ENCODE results near the gene KLF11. TPM values are rescaled to one million over a fixed set of nuclear protein-coding genes. Genes with fewer than 3 reads are reported as not detected.

KLF11 gene
- total RNA-seq, 1 experiment from 2014 or later, result 6.9 TPM

- H3K36me3 Mint-ChIP-seq (ENCODE audit: insufficient read depth, unreplicated experiment), result peaks cover 4% of the 10 kb centered on the region
- intact Hi-C loops (cut with micrococcal nuclease; ENCODE audit: unreplicated experiment), result loop anchor here (10.0 kb wide), 1 partner anchor 585 kb away; no protein-coding TSS in a partner anchor
Measured at GRCh38 chr2:10079266-10079869, 36.0 kb downstream of the KLF11 start.

GRCh38 chr2:10079870-10080535 lies 36.7 kb downstream of the KLF11 start, which contains the start of gene CYS1:
TSS of gene CYS1 (minus strand) at chr2:10080411. CDS start at chr2:10080223, 188 bp downstream.
- Mint-ChIP-seq H3K27ac (ENCODE audit: unreplicated experiment) (peak within 1 kb of the TSS; percentile 42), H3K4me1 (ENCODE audit: low read depth, unreplicated experiment) (peaks cover 31% of the 10 kb centered on the region), H3K4me3 (ENCODE audit: low read depth, unreplicated experiment) (peak within 1 kb of the TSS; percentile 66), H3K36me3 (ENCODE audit: insufficient read depth, unreplicated experiment) (peaks cover 4% of the 10 kb centered on the region), H3K27me3 (ENCODE audit: unreplicated experiment) (peaks cover 89% of the 10 kb centered on the region), H3K9me3 (ENCODE audit: low read depth, unreplicated experiment) (no peaks in the 10 kb centered on the region)
- BruUV-seq (replicated peaks), result no TSS peak
- CTCF ChIA-PET, result interaction anchor here (0.9 to 1.0 kb wide), 2 partner anchors 10 to 17 kb away, joined by 3 to 4 read pairs; no protein-coding TSS in a partner anchor
- intact Hi-C loops (cut with micrococcal nuclease; ENCODE audit: unreplicated experiment), result loop anchor here (10.0 kb wide), 1 partner anchor 585 kb away; no protein-coding TSS in a partner anchor
- peak; percentile 76 for DNase-seq
- TF ChIP-seq CTCF (IDR thresholded peaks at IDR 0.05; ENCODE audit: unreplicated experiment), result no peak

More at GRCh38 chr2:10079266-10079869, 36.0 kb downstream of the KLF11 start:
- H3K9me3 Mint-ChIP-seq (ENCODE audit: low read depth, unreplicated experiment), result no peaks in the 10 kb centered on the region
- H3K27me3 Mint-ChIP-seq (ENCODE audit: unreplicated experiment), result peaks cover 89% of the 10 kb centered on the region
- peak; percentile 43 for DNase-seq
- BruUV-seq (replicated peaks), result no TSS peak
- H3K4me1 Mint-ChIP-seq (ENCODE audit: low read depth, unreplicated experiment), result peaks cover 25% of the 10 kb centered on the region
- peak overlapping the region; percentile 66 for H3K4me3 Mint-ChIP-seq (ENCODE audit: low read depth, unreplicated experiment)
- H3K27ac Mint-ChIP-seq (ENCODE audit: unreplicated experiment), result peak overlapping the region; percentile 42
- peak; percentile 1 for TF ChIP-seq CTCF (IDR thresholded peaks at IDR 0.05; ENCODE audit: unreplicated experiment)
- CTCF ChIA-PET, result interaction anchor here (0.9 to 1.2 kb wide), 3 partner anchors 10 to 18 kb away, joined by 3 to 4 read pairs (median 4); no protein-coding TSS in a partner anchor

- CTCF ChIA-PET, result interaction anchor here (0.7 to 1.5 kb wide), 3 partner anchors 9 to 54 kb away, joined by 3 to 8 read pairs (median 3); no protein-coding TSS in a partner anchor
- H3K27ac Mint-ChIP-seq (ENCODE audit: unreplicated experiment), result no peak overlapping the region
- TF ChIP-seq CTCF (IDR thresholded peaks at IDR 0.05; ENCODE audit: unreplicated experiment), result no peak
- no TSS peak for BruUV-seq (replicated peaks)
- peaks cover 82% of the 10 kb centered on the region for H3K27me3 Mint-ChIP-seq (ENCODE audit: unreplicated experiment)
- peak overlapping the region; percentile 42 for H3K4me3 Mint-ChIP-seq (ENCODE audit: low read depth, unreplicated experiment)
- intact Hi-C loops (cut with micrococcal nuclease; ENCODE audit: unreplicated experiment), result no loop called here
- DNase-seq, result no peak
- H3K4me1 Mint-ChIP-seq (ENCODE audit: low read depth, unreplicated experiment), result peaks cover 38% of the 10 kb centered on the region
- H3K36me3 Mint-ChIP-seq (ENCODE audit: insufficient read depth, unreplicated experiment), result peaks cover 4% of the 10 kb centered on the region
- H3K9me3 Mint-ChIP-seq (ENCODE audit: low read depth, unreplicated experiment), result no peaks in the 10 kb centered on the region
Measured at GRCh38 chr2:10080536-10081304, 37.4 kb downstream of the KLF11 start.

GRCh38 chr2:10083046-10083445 lies 39.7 kb downstream of the KLF11 start:
- Mint-ChIP-seq H3K36me3 (ENCODE audit: insufficient read depth, unreplicated experiment) (peaks cover 4% of the 10 kb centered on the region), H3K27ac (ENCODE audit: unreplicated experiment) (no peak overlapping the region), H3K4me3 (ENCODE audit: low read depth, unreplicated experiment) (no peak overlapping the region), H3K9me3 (ENCODE audit: low read depth, unreplicated experiment) (no peaks in the 10 kb centered on the region), H3K27me3 (ENCODE audit: unreplicated experiment) (peaks cover 58% of the 10 kb centered on the region), H3K4me1 (ENCODE audit: low read depth, unreplicated experiment) (peaks cover 58% of the 10 kb centered on the region)
- no peak for TF ChIP-seq CTCF (IDR thresholded peaks at IDR 0.05; ENCODE audit: unreplicated experiment)
- intact Hi-C loops (cut with micrococcal nuclease; ENCODE audit: unreplicated experiment), result no loop called here
- CTCF ChIA-PET, result interaction anchor here (0.7 kb wide), 1 partner anchor 14 kb away, joined by 4 read pairs; no protein-coding TSS in a partner anchor
- no TSS peak for BruUV-seq (replicated peaks)
- no peak for DNase-seq

All from Calu3 (cell line).